GM13977 (cell line): Measurements from ENCODE around the gene CLDN5.

Source experiments
- DNase-seq: peaks from one replicate; pipeline ENCODE4 v3.0.0; 2012; ENCODE audit warnings: low spot score
- in situ Hi-C: fragments of 300-500 bp; cut with MboI; formaldehyde crosslinking; loops from one replicate; pipeline ENCODE4 v1.12.0; 2022; ENCODE audit warnings: low sequenced_read_pairs, low pct_unique_long_range_greater_than_20kb, mixed read lengths, inconsistent platforms; ENCODE audit not compliant: unreplicated experiment
- TF ChIP-seq, protein P1 (sequence below): IDR thresholded peaks from 2 replicates; pipeline ENCODE4 v1.5.1; 2012; ENCODE audit warnings: mild to moderate bottlenecking, control low read depth; ENCODE audit not compliant: insufficient read depth; ENCODE audit errors: extremely low read depth, missing control alignments

CLDN5 gene

DNA sequence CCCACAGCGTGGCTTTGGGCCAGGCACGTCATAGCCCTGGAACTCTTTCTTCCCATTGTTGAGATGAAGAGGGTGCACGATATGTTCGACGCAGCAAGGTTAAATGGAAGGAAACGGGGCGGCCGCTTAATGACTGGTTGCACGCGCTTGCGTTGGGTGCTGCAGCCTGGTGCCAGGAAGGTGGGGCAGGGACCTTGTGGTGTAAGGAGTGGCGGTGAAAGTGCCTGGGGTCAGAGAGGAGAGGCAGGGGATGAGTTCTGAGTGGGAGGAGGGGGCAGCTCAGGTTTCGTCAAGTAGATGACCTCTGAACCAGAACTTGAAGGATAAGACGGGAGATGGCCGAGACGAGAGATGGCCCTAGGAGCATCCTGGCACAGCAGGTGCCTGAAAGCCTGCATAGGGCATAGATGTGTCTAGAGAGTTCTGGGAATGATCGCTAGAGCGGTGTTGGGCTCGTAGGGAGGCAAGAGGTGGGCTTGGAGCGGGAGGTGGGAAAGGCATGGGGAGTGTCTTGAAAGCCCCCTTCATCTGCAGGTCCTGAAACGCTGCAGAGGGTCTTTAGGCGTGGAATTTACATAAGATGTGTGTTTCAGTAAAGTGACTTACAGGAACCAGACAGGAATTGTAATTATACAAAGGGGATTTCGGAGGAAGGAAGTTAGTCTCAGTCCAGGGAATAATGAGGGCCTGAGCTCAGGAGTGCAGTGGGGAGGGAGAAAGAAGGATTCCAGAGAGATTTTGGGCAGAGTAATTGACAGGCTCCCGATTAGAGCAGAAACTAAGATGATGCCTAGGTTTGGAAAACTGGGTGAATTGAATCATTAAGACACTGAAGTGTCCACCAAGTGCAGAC lies 43.2 kb upstream of the CLDN5 start:
- TF ChIP-seq, protein P1, sequence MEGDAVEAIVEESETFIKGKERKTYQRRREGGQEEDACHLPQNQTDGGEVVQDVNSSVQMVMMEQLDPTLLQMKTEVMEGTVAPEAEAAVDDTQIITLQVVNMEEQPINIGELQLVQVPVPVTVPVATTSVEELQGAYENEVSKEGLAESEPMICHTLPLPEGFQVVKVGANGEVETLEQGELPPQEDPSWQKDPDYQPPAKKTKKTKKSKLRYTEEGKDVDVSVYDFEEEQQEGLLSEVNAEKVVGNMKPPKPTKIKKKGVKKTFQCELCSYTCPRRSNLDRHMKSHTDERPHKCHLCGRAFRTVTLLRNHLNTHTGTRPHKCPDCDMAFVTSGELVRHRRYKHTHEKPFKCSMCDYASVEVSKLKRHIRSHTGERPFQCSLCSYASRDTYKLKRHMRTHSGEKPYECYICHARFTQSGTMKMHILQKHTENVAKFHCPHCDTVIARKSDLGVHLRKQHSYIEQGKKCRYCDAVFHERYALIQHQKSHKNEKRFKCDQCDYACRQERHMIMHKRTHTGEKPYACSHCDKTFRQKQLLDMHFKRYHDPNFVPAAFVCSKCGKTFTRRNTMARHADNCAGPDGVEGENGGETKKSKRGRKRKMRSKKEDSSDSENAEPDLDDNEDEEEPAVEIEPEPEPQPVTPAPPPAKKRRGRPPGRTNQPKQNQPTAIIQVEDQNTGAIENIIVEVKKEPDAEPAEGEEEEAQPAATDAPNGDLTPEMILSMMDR, result no peak
- in situ Hi-C loops, result no loop called here
- DNase-seq, result no peak

DNA sequence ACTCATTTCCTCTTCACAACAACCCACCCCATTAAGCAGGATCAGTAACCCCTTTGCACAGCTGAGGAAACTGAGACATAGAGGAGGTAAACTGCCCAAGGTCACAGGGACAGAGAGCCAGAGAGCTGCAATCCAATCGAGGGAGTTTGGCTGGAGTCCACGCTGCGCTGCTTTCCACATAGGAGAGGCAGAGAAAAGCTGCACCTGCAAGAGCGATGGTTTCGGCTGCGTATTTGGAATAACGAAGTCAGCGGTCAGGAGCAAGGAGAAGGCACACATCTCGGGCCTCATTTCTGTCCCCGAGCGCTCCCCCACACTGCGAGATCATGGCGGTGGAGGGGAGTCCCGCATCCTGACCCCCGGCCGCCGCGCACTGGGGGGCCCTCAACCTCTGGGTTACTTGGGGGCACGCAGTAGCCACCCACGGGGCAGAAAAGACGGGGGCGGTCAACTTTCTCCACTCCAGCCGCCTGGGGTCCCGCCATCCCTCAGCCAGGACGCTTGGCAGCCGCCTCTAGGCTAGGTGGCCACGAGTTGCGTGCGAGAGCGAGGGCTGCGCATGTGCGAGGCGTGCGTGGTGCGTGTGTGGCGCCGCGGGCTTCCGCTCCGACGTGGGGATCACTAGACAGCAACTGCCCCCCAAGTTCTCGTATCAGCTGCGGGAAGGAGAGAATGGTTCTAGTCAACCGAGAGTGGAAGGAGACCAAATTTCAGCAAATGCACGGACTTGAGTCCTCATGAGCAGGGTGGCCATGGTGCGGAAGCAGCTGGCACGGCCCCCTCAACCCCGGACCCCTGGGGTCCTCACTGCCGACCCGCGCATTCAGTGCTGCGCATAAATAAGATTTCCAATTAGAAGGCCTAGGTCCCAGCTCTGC lies 42.3 kb upstream of the CLDN5 start:
- in situ Hi-C loops, result no loop called here

DNA sequence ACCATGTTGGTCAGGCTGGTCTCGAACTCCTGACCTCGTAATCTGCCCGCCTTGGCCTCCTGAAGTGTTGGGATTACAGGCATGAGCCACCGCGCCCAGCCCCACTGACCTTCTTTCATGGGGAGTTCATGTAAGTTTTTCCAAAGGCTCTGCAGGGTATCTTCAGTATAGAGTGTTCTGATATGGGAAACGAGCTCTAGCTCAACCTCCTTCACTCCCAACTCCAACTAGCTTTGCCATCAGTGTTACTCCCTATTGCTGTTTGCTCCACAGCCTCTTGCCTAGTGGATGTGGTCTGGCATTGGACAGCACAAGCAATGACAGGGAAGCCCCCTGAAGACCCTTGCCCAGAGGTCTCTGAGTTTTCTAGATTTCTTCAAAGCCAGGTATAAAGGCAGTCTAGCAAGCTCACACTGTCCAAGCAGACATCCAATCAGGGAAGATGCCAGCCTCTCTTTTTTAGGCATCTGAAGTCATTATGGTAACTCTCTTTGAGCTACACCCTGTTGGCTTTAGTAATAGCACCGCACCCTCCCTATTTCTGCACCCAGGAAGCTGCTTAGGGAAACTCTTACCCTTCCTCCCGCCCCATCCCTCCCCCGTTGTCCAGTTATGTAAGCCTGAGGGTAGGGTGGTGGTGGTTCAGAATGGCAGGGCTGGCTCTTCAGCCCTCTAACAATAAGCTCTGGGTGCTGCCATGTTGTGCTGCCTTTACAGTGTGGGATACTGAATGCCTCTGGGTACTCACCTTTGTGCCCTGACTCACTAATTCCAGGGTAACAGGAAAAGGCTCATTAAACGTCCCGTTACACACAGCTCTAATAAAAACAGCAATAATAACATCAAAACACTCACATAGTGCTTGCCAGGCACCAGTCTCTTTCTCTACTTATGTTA lies 41.4 kb upstream of the CLDN5 start:
- TF ChIP-seq, protein P1, result no peak
- no peak for DNase-seq
- in situ Hi-C loops, result no loop called here

More for the DNA sequence above, 42.3 kb upstream of the CLDN5 start:
- DNase-seq, result no peak
- TF ChIP-seq, protein P1, result no peak

DNA sequence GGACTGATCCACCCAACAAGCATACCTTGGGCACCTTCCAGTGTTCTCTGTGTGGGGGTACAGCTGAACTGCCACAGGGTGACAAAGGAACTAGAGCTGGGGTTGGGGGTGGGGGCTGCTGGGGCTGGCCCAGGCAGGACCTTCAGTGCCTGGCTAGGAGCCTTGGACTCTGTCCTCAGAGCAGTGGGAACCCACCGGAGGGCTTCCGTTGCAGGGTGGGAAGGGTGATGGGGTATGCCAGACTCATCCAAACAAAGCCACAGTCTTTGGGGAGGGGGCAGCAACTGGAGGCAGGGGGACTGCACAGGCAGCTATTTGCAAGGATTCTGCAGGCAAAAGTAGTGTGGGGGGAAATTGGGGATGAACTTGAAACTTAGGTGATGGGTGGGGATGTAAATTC lies 35.7 kb upstream of the CLDN5 start:
- no peak for DNase-seq
- in situ Hi-C loops, result no loop called here
- TF ChIP-seq, protein P1, result no peak

DNA sequence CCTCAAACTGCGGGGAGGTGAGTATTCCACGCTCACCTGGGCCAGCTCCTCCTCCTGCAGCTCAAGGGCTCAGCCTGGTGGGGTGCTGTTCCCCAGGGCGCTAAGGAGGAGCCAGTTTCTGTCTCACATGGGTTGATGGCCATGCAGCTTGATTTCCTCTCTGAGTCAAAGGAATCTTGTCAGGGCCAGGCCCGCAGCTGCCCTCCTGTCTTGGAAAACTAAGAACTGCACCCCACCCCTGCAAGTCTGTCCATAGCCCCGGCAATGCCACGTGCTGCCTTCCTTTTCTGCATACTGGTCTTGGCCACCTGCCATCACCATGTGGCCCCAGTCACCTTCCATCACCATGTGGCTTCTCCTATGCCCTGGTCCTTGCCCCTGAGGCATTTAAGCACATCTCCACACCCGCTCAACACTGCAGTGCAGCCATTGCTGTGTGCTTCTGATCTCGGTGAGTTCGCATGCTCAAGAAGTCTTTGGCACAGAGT lies 35.2 kb upstream of the CLDN5 start:
- TF ChIP-seq, protein P1, result no peak
- in situ Hi-C loops, result no loop called here
- no peak for DNase-seq
